Measurements from ENCODE around the gene MFSD12. TPM values are rescaled to one million over a fixed set of nuclear protein-coding genes. Genes with fewer than 3 reads are reported as not detected.
A peak's percentile ranks its signal among the peaks of the same experiment; 100 is the strongest.

Gene MFSD12
- total and polyA plus RNA-seq, 4 donors, result 25.5 to 78.4 (median 62.2) TPM

DNA sequence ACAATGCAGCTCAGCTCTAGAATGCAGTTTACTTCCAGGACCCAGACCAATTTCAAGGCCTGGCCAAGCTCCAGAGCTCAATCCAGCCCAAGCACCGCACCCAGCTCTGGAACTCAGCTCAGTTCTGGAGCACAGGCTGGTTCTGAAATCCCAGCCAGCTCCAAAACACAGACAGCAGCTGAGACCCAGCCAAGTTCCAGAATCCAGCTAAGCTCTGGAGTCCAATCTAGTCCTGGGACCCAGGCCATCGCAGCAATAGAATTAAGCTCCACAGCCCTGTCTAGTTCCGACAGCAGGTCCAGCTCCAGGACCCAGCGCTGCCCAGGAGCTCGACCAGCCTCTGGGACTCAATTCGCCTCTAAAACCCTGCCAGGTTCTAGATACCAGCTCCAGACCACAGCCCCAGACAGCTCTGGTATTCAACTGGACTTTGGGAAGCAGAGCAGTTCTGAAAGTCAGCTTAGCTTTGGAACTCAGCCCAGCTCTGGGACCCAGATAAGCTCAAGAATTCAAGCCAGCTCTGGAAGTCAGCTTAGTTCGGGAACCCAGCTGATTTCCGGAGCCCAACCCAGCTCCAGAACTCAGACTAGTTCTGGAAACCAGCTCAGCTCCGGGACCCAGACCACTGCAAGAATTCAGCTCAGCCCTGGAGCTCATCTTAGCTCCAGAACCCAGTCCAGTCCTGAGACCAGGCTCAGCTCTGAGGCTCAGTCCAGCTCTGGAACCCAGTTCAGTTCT is 34.7 kb upstream of the MFSD12 start:
- no peak overlapping the region for H3K4me3 ChIP-seq
- peaks cover 0 to 5% (median 0%) of the 10 kb centered on the region in 4 donors for H3K36me3 ChIP-seq (ENCODE audit: control insufficient read depth in 4 of 4, insufficient read depth in 4 of 4, low read length in 4 of 4)
- DNase-seq, result peak in 1 of 3 donors; percentile 10
- H3K9ac ChIP-seq (ENCODE audit: insufficient read depth in 1 of 2, low read length in 2 of 2), result no peak overlapping the region
- no peak for ATAC-seq (ENCODE audit: insufficient read depth, low FRiP score)
- 89 to 91% methylated on average over 9 of the region's 9 CpGs for WGBS, 2 donors
- H3K9me3 ChIP-seq (ENCODE audit: control insufficient read depth in 4 of 4, insufficient read depth in 3 of 4, low read length in 3 of 4), result no peaks in the 10 kb centered on the region
- no peak overlapping the region for H3K27ac ChIP-seq (ENCODE audit: low read depth in 1 of 2, low read length in 1 of 2)
- TF ChIP-seq, protein P1, sequence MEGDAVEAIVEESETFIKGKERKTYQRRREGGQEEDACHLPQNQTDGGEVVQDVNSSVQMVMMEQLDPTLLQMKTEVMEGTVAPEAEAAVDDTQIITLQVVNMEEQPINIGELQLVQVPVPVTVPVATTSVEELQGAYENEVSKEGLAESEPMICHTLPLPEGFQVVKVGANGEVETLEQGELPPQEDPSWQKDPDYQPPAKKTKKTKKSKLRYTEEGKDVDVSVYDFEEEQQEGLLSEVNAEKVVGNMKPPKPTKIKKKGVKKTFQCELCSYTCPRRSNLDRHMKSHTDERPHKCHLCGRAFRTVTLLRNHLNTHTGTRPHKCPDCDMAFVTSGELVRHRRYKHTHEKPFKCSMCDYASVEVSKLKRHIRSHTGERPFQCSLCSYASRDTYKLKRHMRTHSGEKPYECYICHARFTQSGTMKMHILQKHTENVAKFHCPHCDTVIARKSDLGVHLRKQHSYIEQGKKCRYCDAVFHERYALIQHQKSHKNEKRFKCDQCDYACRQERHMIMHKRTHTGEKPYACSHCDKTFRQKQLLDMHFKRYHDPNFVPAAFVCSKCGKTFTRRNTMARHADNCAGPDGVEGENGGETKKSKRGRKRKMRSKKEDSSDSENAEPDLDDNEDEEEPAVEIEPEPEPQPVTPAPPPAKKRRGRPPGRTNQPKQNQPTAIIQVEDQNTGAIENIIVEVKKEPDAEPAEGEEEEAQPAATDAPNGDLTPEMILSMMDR (IDR thresholded peaks at IDR 0.05; ENCODE audit: control extremely low read depth, extremely low read depth), result no peak
- peaks cover 0 to 5% (median 2%) of the 10 kb centered on the region in 3 donors for H3K27me3 ChIP-seq (ENCODE audit: control insufficient read depth in 3 of 3, insufficient read depth in 3 of 3, low read length in 2 of 3)
- H3K4me1 ChIP-seq (ENCODE audit: control insufficient read depth in 5 of 5, insufficient read depth in 5 of 5, low read length in 5 of 5), result no peaks in the 10 kb centered on the region

DNA sequence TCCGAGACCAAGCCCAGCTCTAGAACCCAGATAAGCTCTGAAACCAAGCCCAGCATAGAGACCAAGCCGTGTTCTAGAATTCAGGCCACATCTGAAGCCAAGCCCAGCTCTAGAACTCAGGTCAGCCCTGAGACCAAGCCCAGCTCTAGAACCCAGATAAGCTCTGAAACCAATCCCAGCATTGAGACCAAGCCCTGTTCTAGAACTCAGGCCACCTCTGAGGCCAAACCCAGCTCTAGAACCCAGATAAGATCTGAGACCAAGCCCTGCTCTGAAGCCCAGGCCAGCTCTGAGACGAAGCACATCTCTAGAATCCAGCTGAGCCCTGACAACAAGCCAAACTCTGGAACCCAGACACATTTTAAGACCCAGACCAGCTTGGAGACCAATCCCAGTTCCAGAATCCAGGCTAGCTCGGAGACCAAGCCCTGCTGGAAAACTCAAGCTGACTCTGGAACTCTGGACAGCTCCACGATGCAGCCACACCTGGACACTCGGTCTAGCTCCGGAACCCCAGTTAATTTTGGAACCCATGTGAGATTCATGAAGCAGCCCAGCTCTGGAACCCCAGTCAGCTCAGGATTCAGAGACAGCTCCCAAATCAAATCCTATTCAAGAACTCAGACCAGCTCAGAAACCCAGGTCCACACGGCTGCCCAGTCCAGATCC is 33.7 kb upstream of the MFSD12 start:
- DNase-seq (no peak), ATAC-seq (ENCODE audit: insufficient read depth, low FRiP score) (no peak)
- no peak overlapping the region for H3K4me3 ChIP-seq
- no peak overlapping the region for H3K27ac ChIP-seq (ENCODE audit: low read depth in 1 of 2, low read length in 1 of 2)
- TF ChIP-seq, protein P1 (IDR thresholded peaks at IDR 0.05; ENCODE audit: control extremely low read depth, extremely low read depth), result no peak
- H3K27me3 ChIP-seq (ENCODE audit: control insufficient read depth in 3 of 3, insufficient read depth in 3 of 3, low read length in 2 of 3), result peaks cover 0 to 8% (median 2%) of the 10 kb centered on the region in 3 donors
- WGBS, 2 donors, result 93 to 97% methylated on average over 8 of the region's 8 CpGs
- H3K36me3 ChIP-seq (ENCODE audit: control insufficient read depth in 4 of 4, insufficient read depth in 4 of 4, low read length in 4 of 4), result peaks cover 0 to 5% (median 0%) of the 10 kb centered on the region in 4 donors
- no peak overlapping the region for H3K9ac ChIP-seq (ENCODE audit: insufficient read depth in 1 of 2, low read length in 2 of 2)
- H3K9me3 ChIP-seq (ENCODE audit: control insufficient read depth in 4 of 4, insufficient read depth in 3 of 4, low read length in 3 of 4), result no peaks in the 10 kb centered on the region
- H3K4me1 ChIP-seq (ENCODE audit: control insufficient read depth in 5 of 5, insufficient read depth in 5 of 5, low read length in 5 of 5), result no peaks in the 10 kb centered on the region

DNA sequence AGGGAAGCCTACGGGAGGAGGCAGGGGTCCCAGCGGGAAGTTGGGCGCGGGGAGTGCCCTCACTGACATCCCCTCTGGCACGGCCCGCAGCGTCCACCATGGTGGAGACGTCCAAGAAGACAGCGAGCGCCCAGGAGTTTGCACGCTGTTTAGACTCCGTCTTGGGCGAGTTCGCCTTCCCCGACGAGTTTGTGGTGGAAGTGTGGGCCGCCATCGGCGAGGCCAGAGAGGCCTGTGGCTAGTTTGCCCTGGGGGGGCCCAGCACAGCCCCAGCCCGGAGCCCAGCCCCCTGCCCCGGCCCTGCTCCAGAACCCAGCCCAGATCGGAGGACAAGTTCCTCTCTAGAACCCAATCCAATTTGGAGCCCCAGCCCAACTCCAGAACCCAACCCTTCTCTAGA is 32.6 kb upstream of the MFSD12 start:
- H3K9me3 ChIP-seq (ENCODE audit: control insufficient read depth in 4 of 4, insufficient read depth in 3 of 4, low read length in 3 of 4), result no peaks in the 10 kb centered on the region
- ATAC-seq (ENCODE audit: insufficient read depth, low FRiP score), result no peak
- H3K4me3 ChIP-seq, result no peak overlapping the region
- WGBS, 2 donors, result 96 to 98% methylated on average over 22 of the region's 22 CpGs
- no peaks in the 10 kb centered on the region for H3K36me3 ChIP-seq (ENCODE audit: control insufficient read depth in 4 of 4, insufficient read depth in 4 of 4, low read length in 4 of 4)
- H3K9ac ChIP-seq (ENCODE audit: insufficient read depth in 1 of 2, low read length in 2 of 2), result no peak overlapping the region
- no peaks in the 10 kb centered on the region for H3K4me1 ChIP-seq (ENCODE audit: control insufficient read depth in 5 of 5, insufficient read depth in 5 of 5, low read length in 5 of 5)
- TF ChIP-seq, protein P1 (IDR thresholded peaks at IDR 0.05; ENCODE audit: control extremely low read depth, extremely low read depth), result no peak
- no peak for DNase-seq
- H3K27me3 ChIP-seq (ENCODE audit: control insufficient read depth in 3 of 3, insufficient read depth in 3 of 3, low read length in 2 of 3), result peaks cover 0 to 14% (median 2%) of the 10 kb centered on the region in 3 donors
- H3K27ac ChIP-seq (ENCODE audit: low read depth in 1 of 2, low read length in 1 of 2), result no peak overlapping the region

Data from lung (tissue), 12 donors.